HT-29 (cell line): Measurements from ENCODE around the gene COL5A2. TPM values are rescaled to one million over a fixed set of nuclear protein-coding genes. Genes with fewer than 3 reads are reported as not detected.

Experiments used
- DNase-seq: peaks from one replicate; pipeline ENCODE4 v3.0.0-alpha.2; 2015; ENCODE audit warnings: low spot score
- total RNA-seq: library from RNA; depleted of rRNA; stranded (reverse); fragments of >200 nt; shearing (Covaris generic); gene quantifications from 2 replicates; pipeline ENCODE4 v1.2.3, GENCODE V29; 2014

The COL5A2 gene
- total RNA-seq, 1 experiment from 2014 or later = not detected

DNA sequence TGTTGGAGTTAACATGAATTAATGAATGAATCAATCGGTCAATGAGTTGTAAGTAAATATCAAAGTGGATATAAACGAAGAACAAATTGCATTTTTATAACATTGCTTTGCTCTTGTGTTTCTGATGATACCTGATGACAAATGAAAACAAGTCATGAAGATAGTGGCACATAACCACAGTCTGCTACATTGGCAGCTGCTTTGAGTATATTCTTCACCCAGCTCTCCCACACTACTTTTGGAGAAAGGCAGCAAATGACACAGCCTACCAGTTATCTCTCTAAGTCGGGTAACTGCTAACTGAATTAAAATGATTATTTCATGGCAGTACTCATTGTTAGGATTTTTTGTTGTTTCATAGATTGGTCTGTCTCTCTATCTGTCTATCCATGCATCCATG lies 76.8 kb downstream of the COL5A2 start:
- no peak for DNase-seq

DNA sequence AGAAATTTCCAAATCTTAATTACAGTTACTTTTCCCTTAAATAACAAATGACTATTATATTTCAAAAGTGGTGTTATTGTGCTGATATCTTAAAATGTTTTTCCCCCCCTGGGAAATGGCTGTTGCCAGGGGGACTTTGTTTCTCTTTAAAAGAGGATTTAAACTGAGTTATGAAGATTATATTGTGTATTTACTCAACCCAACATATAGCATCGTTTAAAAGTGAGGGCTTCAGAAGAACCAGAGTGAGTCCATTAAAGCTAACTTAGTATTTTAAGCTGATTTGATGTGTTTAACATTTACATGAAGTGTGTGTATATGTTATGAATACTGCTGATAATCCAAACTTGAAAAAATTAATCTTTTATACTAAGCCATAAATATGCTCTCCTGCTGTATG lies 81.6 kb downstream of the COL5A2 start:
- DNase-seq = no peak

DNA sequence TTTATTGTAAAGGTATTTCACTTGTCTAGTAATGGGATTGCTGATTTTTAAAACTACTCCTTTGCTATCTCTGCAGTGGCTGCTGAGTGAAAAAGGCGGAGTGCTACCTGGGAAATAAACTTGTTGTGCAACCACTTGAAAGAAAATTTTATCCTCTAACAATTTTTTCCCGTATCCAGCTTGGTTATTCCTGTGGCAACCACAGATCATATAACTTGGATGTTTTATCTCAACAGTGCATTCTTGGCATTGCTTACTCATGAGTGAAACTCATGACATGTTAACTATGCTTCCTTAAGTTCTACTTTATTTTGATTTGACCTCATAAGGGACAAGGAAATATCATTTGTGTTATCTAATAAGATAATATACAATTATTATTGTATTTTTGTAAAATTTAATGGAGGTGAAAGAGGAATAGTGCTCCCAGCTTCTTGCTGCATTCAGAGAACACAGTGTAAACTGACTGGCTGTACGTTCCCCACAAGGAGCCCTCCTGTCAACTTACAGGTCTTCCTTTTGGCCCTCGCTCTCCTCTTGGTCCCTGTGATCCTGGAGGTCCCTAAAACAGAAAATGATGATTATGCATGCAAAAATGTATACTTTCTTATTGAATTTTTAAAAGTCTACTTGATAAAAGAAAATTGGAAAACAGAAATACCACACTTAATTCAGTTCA lies 82.7 kb downstream of the COL5A2 start:
- DNase-seq = peak; percentile 49

DNA sequence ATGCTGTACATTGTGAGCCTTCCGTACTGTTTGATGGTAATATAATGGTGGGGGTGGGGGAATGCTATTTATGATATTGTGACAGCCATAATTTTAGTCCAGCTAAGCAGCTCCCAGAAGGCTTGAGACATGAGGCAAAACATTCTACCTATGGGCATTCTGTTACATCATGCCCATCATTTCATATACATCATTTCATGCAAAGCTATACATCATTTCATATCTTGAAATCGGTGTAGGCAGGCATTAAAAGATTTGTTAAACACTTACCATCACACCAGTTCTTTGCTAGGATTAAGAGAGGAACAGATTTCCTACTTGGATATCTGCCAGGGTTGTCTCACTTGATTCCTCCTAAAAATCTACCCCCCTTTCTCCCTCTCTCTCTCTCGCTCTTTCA lies 84.5 kb downstream of the COL5A2 start:
- no peak for DNase-seq

DNA sequence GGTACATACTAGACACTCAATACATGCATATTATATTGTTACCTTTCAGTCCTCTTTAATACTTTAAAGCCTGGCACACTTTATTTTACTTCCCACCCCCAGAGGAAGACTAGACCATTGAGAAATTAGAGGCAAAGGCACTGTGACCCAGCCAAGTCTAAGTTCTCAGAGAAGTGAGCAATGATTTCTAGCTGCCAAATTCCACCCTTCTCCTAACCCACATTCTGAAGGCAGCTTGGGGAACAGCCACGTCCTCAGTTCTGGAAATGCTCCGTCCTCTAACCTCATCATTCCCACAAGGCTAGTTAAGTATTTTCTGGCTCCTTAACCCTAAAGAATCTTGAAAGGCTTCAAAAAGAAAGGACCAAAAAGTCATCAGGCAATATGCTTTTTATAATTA lies 86.6 kb downstream of the COL5A2 start:
- DNase-seq = no peak

DNA sequence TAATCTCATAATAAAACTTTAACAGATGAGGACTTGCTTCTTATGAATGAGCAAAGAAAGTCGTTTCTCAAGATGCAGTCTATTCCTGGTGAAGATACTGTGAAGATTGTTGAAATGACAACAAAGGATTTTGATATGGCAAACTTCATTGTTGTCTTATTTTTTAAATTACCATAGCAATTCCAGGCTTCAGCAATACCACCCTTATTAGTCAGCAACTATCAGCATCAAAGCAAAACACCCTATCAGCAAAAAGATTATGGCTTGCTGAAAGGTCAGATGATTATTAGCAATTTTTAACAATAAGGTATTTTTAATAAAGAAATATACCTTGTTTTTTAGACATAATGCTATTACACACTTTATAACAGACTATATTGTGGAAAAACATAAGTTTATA lies 88.3 kb downstream of the COL5A2 start:
- DNase-seq = no peak

DNA sequence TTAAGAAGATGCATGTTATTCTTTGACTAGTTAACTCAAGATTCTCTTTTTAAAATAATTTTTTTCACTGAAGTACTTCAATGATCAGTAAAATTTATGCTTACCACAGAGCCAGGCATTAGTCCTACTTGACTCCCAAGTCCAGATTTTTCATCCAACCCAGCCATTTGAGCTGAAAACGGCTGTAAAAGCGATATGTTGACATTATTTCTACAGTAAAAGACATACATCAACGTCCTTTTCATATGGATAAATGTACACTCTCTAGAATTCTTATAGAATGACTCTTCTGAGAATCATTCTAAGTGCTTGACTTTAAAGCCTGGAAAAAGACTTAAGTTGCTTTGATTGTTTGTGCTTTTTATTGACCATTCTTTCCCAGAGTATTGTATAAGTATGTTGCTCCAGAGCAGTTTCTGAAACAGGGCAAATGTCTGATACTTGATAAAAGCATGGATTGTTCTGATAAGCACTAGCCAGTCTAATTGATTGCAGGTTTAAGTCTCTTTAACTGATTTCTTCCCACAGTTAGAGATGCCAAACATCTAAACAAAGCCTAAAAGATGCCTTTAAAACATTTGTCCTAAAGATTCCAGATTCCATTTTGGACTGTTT lies 90.9 kb downstream of the COL5A2 start:
- DNase-seq = no peak

DNA sequence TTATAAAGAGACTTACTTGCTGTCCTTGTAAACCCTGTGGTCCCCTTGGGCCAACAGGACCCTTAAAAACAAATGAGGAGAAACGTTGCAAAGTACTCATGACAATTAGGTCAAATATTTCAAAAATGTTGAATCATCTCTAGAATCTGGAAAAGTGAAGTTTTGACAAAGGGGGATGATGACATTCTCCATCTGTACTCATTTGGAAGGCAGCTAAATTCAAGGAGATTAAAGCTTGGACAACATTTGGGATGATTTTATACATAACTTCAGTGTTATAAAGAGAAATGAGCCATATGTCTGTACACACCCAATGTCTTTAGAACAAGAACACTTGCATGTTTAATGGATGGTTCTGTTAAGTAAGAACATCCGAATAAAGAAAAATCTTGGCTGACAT lies 92.9 kb downstream of the COL5A2 start:
- DNase-seq = no peak

DNA sequence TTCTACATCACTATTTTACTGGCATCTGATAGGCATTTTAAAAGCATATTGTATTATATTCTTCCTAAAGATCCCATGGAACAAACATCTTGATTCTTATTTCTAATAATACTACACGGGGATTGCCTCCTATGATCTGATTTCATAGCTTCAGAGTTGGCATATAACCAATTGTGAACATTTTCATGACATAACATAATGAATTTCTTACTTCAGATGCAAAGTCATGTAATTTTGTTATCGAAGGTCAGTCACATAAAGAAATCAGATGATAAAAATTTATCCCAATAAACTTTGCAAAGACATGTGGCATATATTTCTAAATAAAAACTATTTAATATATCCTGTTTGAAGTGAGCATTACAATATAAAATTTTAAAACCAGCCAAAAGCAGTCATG lies 93.3 kb downstream of the COL5A2 start:
- DNase-seq = no peak

DNA sequence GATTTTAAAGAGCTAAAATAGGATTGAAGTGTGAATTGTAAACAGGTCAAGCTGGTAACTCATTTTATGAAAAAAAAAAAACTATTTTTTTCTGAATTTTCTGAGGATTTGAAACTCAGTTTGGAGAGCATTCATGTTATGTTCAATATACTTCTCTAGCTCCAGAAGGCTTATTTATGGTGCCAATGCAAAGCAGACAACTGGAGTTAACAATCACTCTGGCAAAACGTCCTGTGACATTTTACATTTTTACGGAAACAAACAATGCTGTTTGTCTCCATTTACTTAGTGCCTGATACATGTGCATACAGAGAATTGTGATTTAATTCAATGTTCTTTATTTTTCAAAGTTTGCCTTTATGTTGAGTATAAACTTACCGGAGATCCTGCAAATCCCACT lies 96.0 kb downstream of the COL5A2 start:
- DNase-seq = no peak

DNA sequence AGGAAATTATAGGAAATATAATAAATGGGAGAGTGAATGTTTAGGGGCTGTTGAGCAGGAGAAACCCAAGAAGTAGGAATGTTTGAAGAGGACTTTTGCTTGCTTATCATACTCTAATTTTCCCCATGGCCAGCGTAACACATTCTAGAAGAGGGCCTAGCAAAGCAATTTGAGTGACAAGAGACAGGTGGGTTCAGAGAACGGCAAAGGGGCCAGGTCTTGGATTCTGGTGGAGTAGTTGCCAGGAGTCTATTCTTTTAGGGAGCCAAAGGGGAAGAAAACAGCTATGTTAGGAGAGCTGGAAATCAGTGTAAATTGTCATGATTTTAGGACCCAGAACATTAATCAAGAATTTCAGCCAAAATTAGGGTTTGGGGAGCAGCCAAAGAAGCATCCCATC lies 96.5 kb downstream of the COL5A2 start:
- no peak for DNase-seq

DNA sequence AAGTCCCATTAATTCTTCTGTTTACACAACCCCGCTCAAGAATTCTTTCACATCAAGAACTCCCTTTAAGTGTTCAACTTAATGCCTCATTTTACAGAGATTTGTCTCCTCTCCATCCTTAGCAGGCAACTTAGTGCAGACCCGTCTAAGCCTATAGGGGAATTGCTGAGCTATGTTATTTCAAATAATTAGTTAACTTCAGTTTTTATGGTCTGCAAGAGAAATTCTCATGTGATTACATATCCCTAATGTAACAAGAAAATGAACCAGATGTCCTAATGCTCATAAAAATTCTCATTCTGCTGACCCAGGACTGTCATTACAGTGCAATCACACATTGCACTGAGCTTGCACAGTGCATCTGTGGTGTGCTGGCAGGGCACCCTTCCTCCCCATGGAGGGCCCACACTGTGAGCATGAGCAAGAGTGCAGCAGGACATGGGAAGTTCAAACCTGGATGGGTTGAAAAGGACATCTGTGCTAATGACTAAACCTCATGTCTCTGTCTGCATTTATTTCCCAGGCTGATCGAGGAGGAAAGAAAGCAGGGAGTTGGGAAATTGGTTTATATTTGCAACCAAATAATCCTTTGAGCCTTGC lies 97.1 kb downstream of the COL5A2 start:
- DNase-seq = no peak

DNA sequence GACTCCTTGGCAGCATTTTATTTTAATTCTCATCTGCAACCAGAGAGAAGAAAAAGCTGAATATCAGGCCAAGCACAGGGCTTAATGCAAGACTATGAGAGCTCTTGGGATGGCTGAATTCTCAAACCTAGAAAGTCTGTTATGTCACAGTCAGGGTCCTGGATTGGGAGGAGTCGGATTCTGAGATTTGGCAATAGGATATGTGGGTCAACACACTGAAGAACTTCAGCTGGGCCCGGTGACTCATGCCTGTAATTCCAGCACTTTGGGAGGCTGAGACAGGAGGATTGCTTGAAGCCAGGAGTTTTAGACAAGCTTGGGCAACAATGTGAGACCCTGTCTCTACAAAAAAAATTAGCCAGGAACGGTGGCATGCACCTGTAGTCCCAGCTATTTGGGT lies 103.0 kb downstream of the COL5A2 start:
- no peak for DNase-seq

DNA sequence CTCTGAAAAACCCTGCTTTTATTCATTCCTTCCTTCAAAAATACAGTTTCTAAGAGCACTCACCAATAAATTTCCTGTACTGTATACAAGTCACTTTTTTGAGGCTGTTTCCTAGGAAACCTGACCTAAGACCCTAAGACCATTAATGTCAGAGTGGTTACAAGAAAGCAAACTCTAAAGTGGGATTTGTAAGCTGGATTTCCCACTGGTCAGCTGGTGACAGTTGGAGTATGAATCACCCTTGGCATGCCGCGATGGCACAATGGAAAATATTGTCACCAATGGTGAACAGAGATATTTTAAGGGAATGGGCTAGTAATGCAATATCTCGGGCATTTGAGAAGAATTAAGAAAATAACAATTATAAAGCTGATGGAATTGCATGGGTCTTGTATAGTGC lies 103.4 kb downstream of the COL5A2 start:
- no peak for DNase-seq

DNA sequence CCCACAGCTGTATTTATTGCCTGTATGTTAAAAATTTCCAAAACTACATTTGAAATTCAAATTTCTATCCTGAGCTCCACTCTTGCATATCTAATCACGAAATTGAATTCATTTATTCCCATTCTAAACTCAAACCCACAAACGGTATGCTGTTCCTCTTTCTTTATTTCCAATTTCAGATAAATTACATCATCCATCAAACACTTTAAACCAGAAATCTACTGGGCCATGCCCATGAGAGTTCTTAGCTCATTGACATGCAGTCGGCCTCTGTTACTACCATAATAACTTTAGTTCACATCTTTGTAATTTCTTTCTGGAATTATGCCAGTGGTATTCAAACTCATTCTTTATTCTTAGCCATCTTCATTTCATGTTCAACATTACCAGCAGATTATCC lies 105.1 kb downstream of the COL5A2 start:
- no peak for DNase-seq

DNA sequence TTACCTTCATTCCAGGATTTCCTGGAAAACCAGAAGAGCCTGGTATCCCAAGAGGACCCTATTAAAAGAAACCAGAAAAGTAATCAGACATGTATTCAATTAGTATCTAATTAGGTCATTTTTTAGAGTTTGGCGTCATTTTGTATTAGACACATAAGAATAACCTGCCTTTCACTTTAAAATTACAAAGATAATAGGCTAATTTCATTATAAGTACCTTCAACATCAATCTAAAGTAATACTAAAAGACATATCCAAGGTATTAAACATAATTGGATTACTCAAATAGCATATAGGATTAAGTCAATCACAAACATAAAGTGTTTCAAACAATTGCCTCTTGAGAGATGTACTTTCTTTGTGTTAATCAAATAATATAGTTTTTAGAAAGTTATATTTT lies 107.5 kb downstream of the COL5A2 start:
- DNase-seq = no peak

DNA sequence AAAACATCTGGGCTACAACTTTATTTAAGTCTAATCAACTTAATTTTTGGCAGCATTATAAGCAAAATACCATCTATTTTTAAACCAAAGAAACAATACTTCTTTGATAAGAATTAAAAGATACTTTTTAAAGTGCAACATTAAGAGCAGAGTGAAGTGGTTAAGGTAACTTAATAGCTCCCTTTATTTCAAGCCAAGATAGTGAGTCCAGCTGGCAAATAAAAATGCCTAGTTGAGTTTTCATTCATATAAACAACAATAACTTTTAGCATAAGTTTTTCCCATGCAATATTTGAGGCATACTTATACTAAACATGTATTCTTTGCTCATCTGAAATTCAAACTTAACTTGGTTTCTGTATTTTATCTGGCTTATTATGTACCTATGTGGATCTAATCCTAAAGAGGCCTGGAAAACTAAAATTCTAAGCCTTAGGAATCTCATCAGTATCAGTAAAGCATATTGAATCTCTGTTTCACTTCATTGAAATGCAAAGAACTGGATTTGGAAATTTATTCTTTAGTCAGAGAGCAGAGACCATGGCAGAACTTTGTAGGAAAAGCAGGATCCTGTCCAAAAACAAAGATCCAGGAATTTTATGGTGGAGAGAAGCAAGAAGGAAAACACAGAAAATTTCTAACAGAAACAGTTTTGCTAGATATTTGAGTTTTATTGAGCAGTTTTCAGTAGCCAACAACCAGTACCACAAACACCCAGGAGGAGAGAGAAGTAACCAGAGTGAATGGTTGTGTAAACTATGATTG lies 109.5 kb downstream of the COL5A2 start:
- no peak for DNase-seq

DNA sequence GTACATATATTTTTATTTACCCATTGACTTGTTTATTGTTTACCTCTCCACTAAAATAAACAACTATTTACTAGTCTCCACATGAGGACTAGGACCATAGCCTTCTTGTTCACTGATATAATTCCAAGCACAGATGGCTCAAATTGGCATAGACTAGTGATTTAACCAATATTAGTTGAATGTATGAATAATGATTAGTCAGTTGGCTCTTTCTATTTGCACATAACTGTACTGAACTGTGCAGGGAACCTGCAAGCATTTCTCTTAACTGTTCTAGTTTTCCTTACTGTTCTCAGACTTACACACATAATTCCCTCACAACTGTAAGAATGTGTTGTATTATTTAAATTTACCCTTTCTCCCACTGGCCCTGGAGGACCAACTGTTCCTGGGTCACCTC lies 113.5 kb downstream of the COL5A2 start:
- no peak for DNase-seq

DNA sequence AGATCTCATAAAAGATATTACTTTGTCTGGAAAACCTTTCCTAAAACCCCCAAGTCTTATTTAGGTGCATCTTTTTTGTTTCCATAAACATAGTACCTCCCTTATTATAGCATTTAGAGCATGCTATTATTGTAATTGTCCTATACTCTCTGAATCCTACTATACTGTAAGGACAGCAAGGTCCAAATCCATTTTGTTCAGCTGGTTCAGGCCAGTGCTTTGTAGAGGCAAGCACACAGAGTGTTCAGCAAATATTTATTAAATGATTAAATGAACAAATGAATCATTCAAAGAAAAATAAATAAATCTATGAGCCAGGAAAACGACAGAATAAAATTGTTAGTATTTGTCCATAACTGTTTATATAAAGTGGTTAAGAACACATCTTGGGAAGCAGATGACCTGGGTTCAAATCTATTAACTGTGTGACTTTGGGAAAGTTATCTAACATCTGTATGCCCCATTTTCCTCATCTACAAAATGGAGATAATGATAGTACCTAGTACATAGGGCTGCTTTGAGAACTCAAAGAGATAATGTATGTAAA lies 119.4 kb downstream of the COL5A2 start:
- no peak for DNase-seq

DNA sequence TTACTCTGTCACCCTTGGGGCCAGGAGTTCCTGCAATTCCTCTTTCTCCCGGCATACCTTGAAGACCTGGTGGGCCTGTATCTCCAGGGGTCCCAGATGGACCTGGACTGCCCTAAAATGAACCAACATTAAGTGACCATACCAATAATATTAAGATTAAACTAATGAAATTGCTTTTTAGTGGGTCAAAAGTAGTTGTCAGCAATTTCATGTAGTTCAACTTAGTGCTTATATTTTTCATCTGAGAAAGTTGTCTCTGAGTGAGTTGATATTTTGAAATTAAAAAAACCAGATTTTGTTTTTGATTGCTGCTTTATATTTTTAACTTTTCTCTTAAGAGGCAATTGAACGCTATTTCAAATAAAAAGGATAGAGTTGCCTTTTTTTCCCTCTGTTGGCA lies 122.2 kb downstream of the COL5A2 start:
- no peak for DNase-seq

DNA sequence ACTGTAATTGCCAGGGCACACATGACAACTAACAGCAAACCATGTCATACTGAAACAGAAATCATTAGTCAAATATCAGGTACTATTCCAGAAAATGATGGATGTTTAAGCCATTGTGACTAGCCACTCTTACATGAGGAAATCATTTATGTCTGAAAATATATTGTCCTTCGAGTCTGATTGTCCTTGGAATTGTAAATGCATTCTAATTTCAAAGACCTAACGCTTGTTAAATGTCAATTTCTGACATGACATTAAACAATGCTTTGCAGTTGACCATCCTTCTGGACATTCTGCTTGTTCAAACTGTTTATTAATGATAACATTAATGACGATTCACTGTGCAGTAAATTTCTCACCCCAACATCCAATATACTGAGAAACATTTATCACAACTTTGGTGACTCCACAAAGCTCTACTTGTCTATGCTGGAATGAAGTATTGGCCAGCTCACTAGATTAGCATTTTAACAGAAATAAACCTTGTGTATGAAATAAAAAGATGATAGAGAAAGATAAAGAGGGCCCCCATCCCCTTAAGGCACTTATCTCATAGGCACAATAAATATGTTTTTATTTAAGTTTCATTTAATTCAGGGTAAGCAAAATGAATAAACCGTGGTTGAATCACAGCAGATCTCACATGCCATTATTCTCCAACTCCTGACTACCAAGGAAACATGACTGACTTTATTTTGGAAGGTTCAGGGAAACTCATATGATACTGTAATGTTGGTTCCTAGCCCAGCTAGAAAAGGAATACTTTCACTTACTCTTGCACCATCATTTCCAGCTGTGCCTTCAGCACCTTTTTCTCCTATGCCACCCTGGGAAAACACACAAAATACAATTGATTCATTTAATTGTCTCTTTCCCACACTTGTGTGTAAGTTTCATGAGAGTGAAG lies 123.1 kb downstream of the COL5A2 start:
- no peak for DNase-seq
